ENCODE results near the gene PLEKHF1.

DNA sequence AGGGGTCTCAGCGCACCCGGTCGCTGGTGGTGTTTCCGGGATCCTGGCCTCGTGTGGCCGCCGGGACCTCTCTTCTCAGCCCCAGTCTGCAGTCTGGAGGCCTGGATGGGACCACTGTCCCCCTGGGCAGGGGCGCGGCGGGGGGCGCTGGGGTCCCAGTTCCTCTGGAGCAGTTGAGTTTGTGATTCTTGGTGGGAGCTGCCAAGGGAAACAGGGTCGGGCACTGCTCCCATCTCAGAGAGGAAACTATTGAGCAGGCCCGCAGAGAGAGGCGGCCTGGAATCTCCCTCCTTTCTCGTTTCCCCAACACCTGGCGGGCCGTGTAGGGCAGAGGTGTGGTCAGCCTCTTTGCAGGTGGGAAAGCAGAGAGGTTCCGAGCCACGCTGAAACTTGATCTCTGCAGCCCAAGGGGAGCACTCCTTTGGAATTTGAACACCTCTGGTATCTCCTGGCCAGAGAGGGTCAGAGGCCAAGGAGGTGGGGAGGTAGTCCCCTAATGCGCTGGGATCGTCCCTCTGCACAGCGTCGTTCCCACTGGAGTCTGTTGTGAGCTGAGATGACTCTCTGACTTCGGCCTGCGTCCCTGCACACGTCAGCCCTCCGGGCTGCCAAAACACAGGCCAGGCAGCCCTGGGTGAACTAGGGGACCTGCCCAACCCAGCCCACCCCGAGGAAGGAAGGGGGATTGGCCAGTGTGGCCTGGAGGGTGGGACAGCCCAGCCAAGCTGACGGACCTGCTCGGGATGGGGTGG lies 741 bp downstream of the PLEKHF1 start:
- TF ChIP-seq, protein P1, sequence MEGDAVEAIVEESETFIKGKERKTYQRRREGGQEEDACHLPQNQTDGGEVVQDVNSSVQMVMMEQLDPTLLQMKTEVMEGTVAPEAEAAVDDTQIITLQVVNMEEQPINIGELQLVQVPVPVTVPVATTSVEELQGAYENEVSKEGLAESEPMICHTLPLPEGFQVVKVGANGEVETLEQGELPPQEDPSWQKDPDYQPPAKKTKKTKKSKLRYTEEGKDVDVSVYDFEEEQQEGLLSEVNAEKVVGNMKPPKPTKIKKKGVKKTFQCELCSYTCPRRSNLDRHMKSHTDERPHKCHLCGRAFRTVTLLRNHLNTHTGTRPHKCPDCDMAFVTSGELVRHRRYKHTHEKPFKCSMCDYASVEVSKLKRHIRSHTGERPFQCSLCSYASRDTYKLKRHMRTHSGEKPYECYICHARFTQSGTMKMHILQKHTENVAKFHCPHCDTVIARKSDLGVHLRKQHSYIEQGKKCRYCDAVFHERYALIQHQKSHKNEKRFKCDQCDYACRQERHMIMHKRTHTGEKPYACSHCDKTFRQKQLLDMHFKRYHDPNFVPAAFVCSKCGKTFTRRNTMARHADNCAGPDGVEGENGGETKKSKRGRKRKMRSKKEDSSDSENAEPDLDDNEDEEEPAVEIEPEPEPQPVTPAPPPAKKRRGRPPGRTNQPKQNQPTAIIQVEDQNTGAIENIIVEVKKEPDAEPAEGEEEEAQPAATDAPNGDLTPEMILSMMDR (IDR thresholded peaks at IDR 0.05) = no peak
- TF ChIP-seq POLR2A (IDR thresholded peaks at IDR 0.05) = no peak

Data from lower leg skin (tissue), 3 donors.